Measurements from ENCODE around the gene GABRB3. TPM values are rescaled to one million over a fixed set of nuclear protein-coding genes. Genes with fewer than 3 reads are reported as not detected.

The GABRB3 gene
- total and polyA plus RNA-seq, 2 donors (not counting 3 experiments of a cell fraction or from before 2014, with no cell fraction given): 0.03 TPM; not detected in 1

GRCh38 chr15:26571346-26571745 lies 201.5 kb downstream of the GABRB3 start:
- Histone ChIP-seq H3K27me3 (ENCODE audit: control insufficient read depth in 2 of 2, insufficient read depth in 2 of 2, low read length in 2 of 2) (no peaks in the 10 kb centered on the region), H3K4me3 (replicated peaks in 1 of 3; ENCODE audit: insufficient read depth in 1 of 3, low read depth in 1 of 3, low read length in 3 of 3) (no peak overlapping the region), H3K79me2 (ENCODE audit: control insufficient read depth, insufficient read depth, low read length) (no peaks in the 10 kb centered on the region), H2AFZ (ENCODE audit: low read depth, low read length) (no peak overlapping the region), H4K20me1 (replicated peaks; ENCODE audit: control insufficient read depth, extremely low read depth, insufficient read depth, low read length) (no peaks in the 10 kb centered on the region), H3K9ac (replicated peaks; ENCODE audit: extremely low read depth, insufficient read depth, low read length) (no peak overlapping the region), H3K36me3 (ENCODE audit: control insufficient read depth in 2 of 2, extremely low read depth in 1 of 2, insufficient read depth in 2 of 2, low read length in 2 of 2) (no peaks in the 10 kb centered on the region), H3K27ac (ENCODE audit: insufficient read depth, low read depth, low read length) (no peak overlapping the region), H3K9me1 (replicated peaks; ENCODE audit: control insufficient read depth, extremely low read depth, insufficient read depth, low read length) (no peaks in the 10 kb centered on the region), H3K9me3 (replicated peaks; ENCODE audit: control insufficient read depth, insufficient read depth, low read length) (no peaks in the 10 kb centered on the region), H3K4me1 (ENCODE audit: control insufficient read depth, extremely low read depth, insufficient read depth, low read length) (no peaks in the 10 kb centered on the region), H3K4me2 (ENCODE audit: insufficient read depth, low read length) (no peak overlapping the region)
- BruUV-seq (replicated peaks): no TSS peak
- POLR2A ChIA-PET: no interaction called here
- dilution Hi-C loops (cut with MboI; ENCODE audit: extremely low pct_ligation_motif_present, low sequenced_read_pairs): no loop called here
- intact Hi-C loops (cut with micrococcal nuclease): no loop called here
- CTCF ChIA-PET: no interaction called here
- no peak for TF ChIP-seq MYC (IDR thresholded peaks at IDR 0.05; ENCODE audit: low read depth, low read length)
- no peak for TF ChIP-seq FOS (IDR thresholded peaks at IDR 0.05; ENCODE audit: borderline replicate concordance, insufficient read depth, low read length)
- TF ChIP-seq CTCF (IDR thresholded peaks at IDR 0.05; ENCODE audit: extremely low read depth in 1 of 2, insufficient read depth in 1 of 2, low read depth in 1 of 2, low read length in 2 of 2): no peak
- TF ChIP-seq MAX (IDR thresholded peaks at IDR 0.05; ENCODE audit: insufficient read depth, insufficient read length): no peak
- TF ChIP-seq POLR2AphosphoS5 (IDR thresholded peaks at IDR 0.05; ENCODE audit: insufficient read depth, low read depth, low read length): no peak
- TF ChIP-seq JUN (IDR thresholded peaks at IDR 0.05; ENCODE audit: borderline replicate concordance, insufficient read depth, insufficient read length, low read depth): no peak
- no peak for TF ChIP-seq EZH2 (IDR thresholded peaks at IDR 0.05; ENCODE audit: borderline replicate concordance, low read depth, low read length, severe bottlenecking)
- no peak for TF ChIP-seq GATA2 (IDR thresholded peaks at IDR 0.05; ENCODE audit: insufficient read depth, insufficient read length, low read depth, low read length)
- TF ChIP-seq POLR2A (IDR thresholded peaks at IDR 0.05; ENCODE audit: low read depth, low read length): no peak
- FAIRE-seq: no peak
- DNase-seq (ENCODE audit: low read depth, low spot score): no peak

Data from endothelial cell of umbilical vein (primary cell).